MM.1S (cell line): Measurements from ENCODE around the gene C1QTNF3.

ENCODE experiments used
- EZH2 ChIP-seq: fragments of 300-600 bp; sonication (generic); optimal IDR thresholded peaks from 2 replicates; pipeline ENCODE3; 2017; ENCODE audit warnings: low read depth, mild to moderate bottlenecking, antibody characterized with exemption, low read length, mixed read lengths
- EZH2phosphoT487 ChIP-seq: fragments of 300-600 bp; sonication (generic); IDR thresholded peaks from 2 replicates; pipeline ENCODE4 v1.6.1; 2018; ENCODE audit warnings: antibody characterized with exemption, low read length
- TF ChIP-seq, protein P1 (sequence below): fragments of 300-600 bp; sonication (generic); IDR thresholded peaks from 2 replicates; pipeline ENCODE4 v1.5.1; 2016; ENCODE audit warnings: antibody characterized with exemption, low read length, mixed read lengths

DNA sequence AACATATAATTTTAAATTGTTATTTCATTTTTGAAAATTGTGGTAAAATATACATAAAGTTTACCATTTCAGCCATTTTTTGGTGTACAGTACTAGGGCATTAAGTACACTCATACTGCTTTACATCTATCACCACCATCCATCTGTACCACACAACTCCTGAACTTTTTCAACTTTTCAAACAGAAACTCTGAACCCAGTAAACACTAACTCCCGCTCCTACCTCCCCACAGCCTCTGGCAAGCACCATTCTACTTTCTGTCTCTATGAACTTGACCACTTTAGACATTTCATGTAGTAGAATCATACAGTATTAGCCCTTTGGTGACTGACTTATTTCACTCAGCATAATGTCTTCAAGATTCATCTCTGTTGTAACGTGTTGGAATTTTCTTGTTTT, 50.1 kb downstream of the C1QTNF3 start:
- TF ChIP-seq EZH2 (no peak), EZH2phosphoT487 (no peak)
- TF ChIP-seq, protein P1, sequence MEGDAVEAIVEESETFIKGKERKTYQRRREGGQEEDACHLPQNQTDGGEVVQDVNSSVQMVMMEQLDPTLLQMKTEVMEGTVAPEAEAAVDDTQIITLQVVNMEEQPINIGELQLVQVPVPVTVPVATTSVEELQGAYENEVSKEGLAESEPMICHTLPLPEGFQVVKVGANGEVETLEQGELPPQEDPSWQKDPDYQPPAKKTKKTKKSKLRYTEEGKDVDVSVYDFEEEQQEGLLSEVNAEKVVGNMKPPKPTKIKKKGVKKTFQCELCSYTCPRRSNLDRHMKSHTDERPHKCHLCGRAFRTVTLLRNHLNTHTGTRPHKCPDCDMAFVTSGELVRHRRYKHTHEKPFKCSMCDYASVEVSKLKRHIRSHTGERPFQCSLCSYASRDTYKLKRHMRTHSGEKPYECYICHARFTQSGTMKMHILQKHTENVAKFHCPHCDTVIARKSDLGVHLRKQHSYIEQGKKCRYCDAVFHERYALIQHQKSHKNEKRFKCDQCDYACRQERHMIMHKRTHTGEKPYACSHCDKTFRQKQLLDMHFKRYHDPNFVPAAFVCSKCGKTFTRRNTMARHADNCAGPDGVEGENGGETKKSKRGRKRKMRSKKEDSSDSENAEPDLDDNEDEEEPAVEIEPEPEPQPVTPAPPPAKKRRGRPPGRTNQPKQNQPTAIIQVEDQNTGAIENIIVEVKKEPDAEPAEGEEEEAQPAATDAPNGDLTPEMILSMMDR: no peak
